Prostate gland (tissue), 2 donors: Measurements from ENCODE around the gene RPP25.

Experiments used
- CTCF ChIP-seq, 4 experiments: fragments of 200-600 bp in 2 of 4; fragments of 450-650 bp in 2 of 4; sonication (generic) in 2 of 4; IDR thresholded peaks; 1 replicate in 3 of 4; 2 replicates in 1 of 4; pipeline ENCODE4 v1.5.1; 2016 to 2019; ENCODE audit warnings: antibody characterized with exemption in 4 of 4, mild to moderate bottlenecking in 2 of 4, moderate library complexity in 2 of 4
- POLR2A ChIP-seq: fragments of 450-650 bp; IDR thresholded peaks from one replicate; pipeline ENCODE4 v1.6.1; 2016; ENCODE audit warnings: antibody characterized with exemption, mild to moderate bottlenecking

DNA sequence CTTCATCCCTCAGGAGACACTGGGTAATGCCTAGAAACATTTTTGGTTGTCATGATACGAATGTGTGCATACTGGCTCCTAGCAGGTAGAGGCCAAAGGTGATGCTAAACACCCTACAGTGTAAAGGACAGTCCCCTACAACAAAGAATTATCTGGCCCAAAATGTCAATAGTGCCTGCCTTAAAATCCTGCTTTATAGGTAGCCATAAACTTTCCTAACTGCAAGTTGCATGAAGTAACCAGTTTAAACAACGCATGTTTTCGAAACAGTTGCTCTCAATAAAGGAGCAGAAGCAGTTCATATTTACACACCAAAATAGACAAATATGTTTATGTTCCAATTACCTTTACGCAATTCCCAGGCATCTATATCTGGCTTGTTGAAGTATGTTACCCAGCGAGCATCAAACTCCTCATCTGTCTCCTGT lies 27.8 kb downstream of the RPP25 start:
- TF ChIP-seq POLR2A (no peak), CTCF (IDR thresholded peaks at IDR 0.05) (no peak)
